Natural killer cell (primary cell): ENCODE measurements around the gene IDH3G. TPM values are rescaled to one million over a fixed set of nuclear protein-coding genes. Genes with fewer than 3 reads are reported as not detected.
A peak's percentile ranks its signal among the peaks of the same experiment; 100 is the strongest.

Experiments used
- ATAC-seq, 3 donors: fragments of 150-1000 bp in 2 of 3; fragments of 200-7000 bp in 1 of 3; cut with Tn5 transposase; 1 replicate in 1 of 3; 2 replicates in 2 of 3; pipeline ENCODE4 v1.10.0; 2021; ENCODE audit warnings: mild to moderate bottlenecking in 2 of 3, moderate library complexity in 2 of 3
- DNase-seq, 2 donors: peaks; one replicate each; pipeline versions ENCODE4 v3.0.0 to v3.0.0-alpha.2; 2013 to 2021; ENCODE audit warnings: mixed read lengths in 1 of 2
- H3K27ac ChIP-seq: one replicate; pipeline ENCODE4 v1.5.1; 2013; ENCODE audit warnings: mild to moderate bottlenecking, low read length
- H3K27me3 ChIP-seq: one replicate; pipeline ENCODE4 v1.6.1; 2013; ENCODE audit warnings: low read length; ENCODE audit not compliant: control insufficient read depth, insufficient read depth
- H3K36me3 ChIP-seq: one replicate; pipeline ENCODE4 v1.6.1; 2013; ENCODE audit warnings: low read length; ENCODE audit not compliant: control insufficient read depth, insufficient read depth
- H3K4me1 ChIP-seq: one replicate; pipeline ENCODE4 v1.6.1; 2013; ENCODE audit warnings: low read length; ENCODE audit not compliant: control insufficient read depth, insufficient read depth
- H3K4me3 ChIP-seq: one replicate; pipeline ENCODE4 v1.5.1; 2013; ENCODE audit warnings: low read length
- H3K9me3 ChIP-seq: one replicate; pipeline ENCODE4 v1.6.1; 2013; ENCODE audit warnings: low read length; ENCODE audit not compliant: control insufficient read depth, insufficient read depth
- H3K27ac Mint-ChIP-seq, 2 donors: one replicate each; pipeline ENCODE4 v1.8.0; 2022; ENCODE audit warnings: mild to moderate bottlenecking in 2 of 2, mixed read lengths in 2 of 2, moderate library complexity in 1 of 2
- H3K27me3 Mint-ChIP-seq, 2 donors: one replicate each; pipeline ENCODE4 v1.8.0; 2022; ENCODE audit warnings: low read depth in 2 of 2, mixed read lengths in 2 of 2
- H3K36me3 Mint-ChIP-seq: one replicate; pipeline ENCODE4 v1.8.0; 2022; ENCODE audit warnings: mixed read lengths
- H3K4me1 Mint-ChIP-seq, 2 donors: one replicate each; pipeline ENCODE4 v1.8.0; 2022; ENCODE audit warnings: mixed read lengths in 2 of 2
- H3K4me3 Mint-ChIP-seq: one replicate; pipeline ENCODE4 v1.8.0; 2022; ENCODE audit warnings: mild to moderate bottlenecking, moderate library complexity, mixed read lengths
- H3K9me3 Mint-ChIP-seq, 2 donors: one replicate each; pipeline ENCODE4 v1.8.0; 2022; ENCODE audit warnings: mixed read lengths in 2 of 2
- CTCF ChIP-seq: fragments of 200-600 bp; IDR thresholded peaks from one replicate; pipeline ENCODE4 v1.8.0; 2022; ENCODE audit warnings: antibody characterized with exemption
- whole genome bisulfite sequencing: methylation state at CpG from one replicate; pipeline ENCODE4 v1.1.7; 2013; ENCODE audit warnings: missing lambda C conversion rate; ENCODE audit not compliant: insufficient coverage; 5-methylcytosine and 5-hydroxymethylcytosine counted together
- intact Hi-C: fragments of 100-400 bp; cut with micrococcal nuclease; formaldehyde crosslinking; loops from one replicate; pipeline ENCODE4 v1.14.2; 2022
- total RNA-seq, 4 donors: library from RNA; stranded (reverse); fragments of 120-200 nt in 1 of 4; gene quantifications; one replicate each; pipeline versions ENCODE4 v1.2.3 to v1.2.4, GENCODE V29; 2013 to 2022

IDH3G gene
- total RNA-seq, 3 donors from 2014 or later (not counting 1 experiment from before 2014, with no cell fraction given) = 70.1 to 76.5 (median 71.1) TPM

- H3K4me1 ChIP-seq = no peaks in the 10 kb centered on the region
- H3K27me3 ChIP-seq = no peaks in the 10 kb centered on the region
- no peak overlapping the region for H3K4me3 ChIP-seq
- WGBS = 37% methylated on average over 14 of the region's 14 CpGs
- DNase-seq (no peak), ATAC-seq (no peak)
- no peaks in the 10 kb centered on the region for H3K9me3 ChIP-seq
- H3K36me3 ChIP-seq = peaks cover 19% of the 10 kb centered on the region
- no peak overlapping the region for H3K4me3 Mint-ChIP-seq
- no peak overlapping the region for H3K27ac ChIP-seq
- H3K4me1 Mint-ChIP-seq = peaks cover 0 to under 1% of the 10 kb centered on the region in 2 donors
- no peak for TF ChIP-seq CTCF
- H3K27ac Mint-ChIP-seq = no peak overlapping the region
- H3K9me3 Mint-ChIP-seq = no peaks in the 10 kb centered on the region
- no peaks in the 10 kb centered on the region for H3K27me3 Mint-ChIP-seq
- no peaks in the 10 kb centered on the region for H3K36me3 Mint-ChIP-seq
- intact Hi-C loops = no loop called here
Observed at GRCh38 chrX:153802513-153803045, 8.4 kb upstream of the IDH3G start.

- Mint-ChIP-seq H3K27me3 (no peaks in the 10 kb centered on the region), H3K36me3 (no peaks in the 10 kb centered on the region), H3K27ac (no peak overlapping the region), H3K4me1 (no peaks in the 10 kb centered on the region), H3K4me3 (no peak overlapping the region), H3K9me3 (no peaks in the 10 kb centered on the region)
- TF ChIP-seq CTCF = no peak
- no peak overlapping the region for H3K27ac ChIP-seq
- ATAC-seq = no peak
- DNase-seq = no peak
- peaks cover 25% of the 10 kb centered on the region for H3K36me3 ChIP-seq
- 95% methylated on average over 8 of the region's 8 CpGs for WGBS
- H3K4me1 ChIP-seq = peaks cover 3% of the 10 kb centered on the region
- intact Hi-C loops = no loop called here
- no peak overlapping the region for H3K4me3 ChIP-seq
- H3K27me3 ChIP-seq = no peaks in the 10 kb centered on the region
- H3K9me3 ChIP-seq = no peaks in the 10 kb centered on the region
Observed at GRCh38 chrX:153801669-153802068, 7.5 kb upstream of the IDH3G start.

- peaks cover 27% of the 10 kb centered on the region for H3K36me3 ChIP-seq
- no peak overlapping the region for H3K4me3 ChIP-seq
- peaks cover 12% of the 10 kb centered on the region for H3K4me1 ChIP-seq
- ATAC-seq (no peak), DNase-seq (no peak)
- Mint-ChIP-seq H3K27me3 (no peaks in the 10 kb centered on the region), H3K4me1 (peaks cover 0 to 6% of the 10 kb centered on the region in 2 donors), H3K27ac (peak overlapping the region in 1 of 2 donors; percentile 29), H3K9me3 (no peaks in the 10 kb centered on the region), H3K36me3 (no peaks in the 10 kb centered on the region), H3K4me3 (no peak overlapping the region)
- intact Hi-C loops = no loop called here
- no peaks in the 10 kb centered on the region for H3K9me3 ChIP-seq
- 92% methylated on average over 7 of the region's 7 CpGs for WGBS
- no peaks in the 10 kb centered on the region for H3K27me3 ChIP-seq
- no peak overlapping the region for H3K27ac ChIP-seq
- TF ChIP-seq CTCF = no peak
Observed at GRCh38 chrX:153800746-153801145, 6.6 kb upstream of the IDH3G start.

- Mint-ChIP-seq H3K4me1 (peaks cover 0 to 6% of the 10 kb centered on the region in 2 donors), H3K4me3 (no peak overlapping the region), H3K36me3 (no peaks in the 10 kb centered on the region), H3K27me3 (no peaks in the 10 kb centered on the region), H3K9me3 (no peaks in the 10 kb centered on the region), H3K27ac (peak overlapping the region in 1 of 2 donors; percentile 65)
- DNase-seq (no peak), ATAC-seq (no peak)
- no peaks in the 10 kb centered on the region for H3K9me3 ChIP-seq
- 87% methylated on average over 15 of the region's 16 CpGs for WGBS
- H3K36me3 ChIP-seq = peaks cover 27% of the 10 kb centered on the region
- H3K4me1 ChIP-seq = peaks cover 17% of the 10 kb centered on the region
- intact Hi-C loops = no loop called here
- TF ChIP-seq CTCF = no peak
- H3K4me3 ChIP-seq = no peak overlapping the region
- H3K27me3 ChIP-seq = no peaks in the 10 kb centered on the region
- no peak overlapping the region for H3K27ac ChIP-seq
Observed at GRCh38 chrX:153800177-153800722, 6.1 kb upstream of the IDH3G start.
